Calu3 (cell line): ENCODE data around the gene ZNF593OS. TPM values are rescaled to one million over a fixed set of nuclear protein-coding genes. Genes with fewer than 3 reads are reported as not detected.

ENCODE experiments used
- Bru-seq: library from RNA; stranded (reverse); fragments of 400-500 nt; gene quantifications from one replicate; lab custom pipeline; 2021; lab: Mats Ljungman, UMichigan
- BruChase-seq, 2 experiments: library from RNA; stranded (reverse); fragments of 400-500 nt; gene quantifications; one replicate each; lab custom pipeline; 2021; lab: Mats Ljungman, UMichigan
- BruUV-seq: library from RNA; stranded (reverse); fragments of 400-500 nt; replicated peaks from 2 replicates; lab custom pipeline; 2021; lab: Mats Ljungman, UMichigan
- CTCF ChIA-PET: fragments of 300-600 bp; sonication (Branson Sonifier 250); formaldehyde crosslinking; loops from one replicate; lab custom pipeline; 2022; ENCODE audit warnings: antibody characterized with exemption; lab: Charles Lee
- DNase-seq: peaks from one replicate; pipeline ENCODE4 v3.0.0; 2022
- H3K27ac Mint-ChIP-seq: one replicate; pipeline ENCODE4 v1.8.0; 2022; ENCODE audit warnings: mixed read lengths; ENCODE audit not compliant: unreplicated experiment
- H3K27me3 Mint-ChIP-seq: one replicate; pipeline ENCODE4 v1.8.0; 2022; ENCODE audit warnings: mixed read lengths; ENCODE audit not compliant: unreplicated experiment
- H3K36me3 Mint-ChIP-seq: one replicate; pipeline ENCODE4 v1.8.0; 2022; ENCODE audit warnings: mild to moderate bottlenecking, moderate library complexity, mixed read lengths; ENCODE audit not compliant: insufficient read depth, unreplicated experiment
- H3K4me1 Mint-ChIP-seq: one replicate; pipeline ENCODE4 v1.8.0; 2022; ENCODE audit warnings: mild to moderate bottlenecking, low read depth, mixed read lengths; ENCODE audit not compliant: unreplicated experiment
- H3K4me3 Mint-ChIP-seq: one replicate; pipeline ENCODE4 v1.8.0; 2022; ENCODE audit warnings: mild to moderate bottlenecking, low read depth, moderate library complexity, mixed read lengths; ENCODE audit not compliant: unreplicated experiment
- H3K9me3 Mint-ChIP-seq: one replicate; pipeline ENCODE4 v1.8.0; 2022; ENCODE audit warnings: low read depth, mixed read lengths; ENCODE audit not compliant: unreplicated experiment
- CTCF ChIP-seq: fragments of 200-600 bp; IDR thresholded peaks from one replicate; pipeline ENCODE4 v1.8.0; 2022; ENCODE audit warnings: antibody characterized with exemption; ENCODE audit not compliant: unreplicated experiment
- intact Hi-C: fragments of 100-400 bp; cut with micrococcal nuclease; formaldehyde crosslinking; loops from one replicate; pipeline ENCODE4 v1.10.0; 2022; ENCODE audit not compliant: unreplicated experiment
- long read RNA-seq: library from polyadenylated mRNA; stranded (forward); transcript quantifications from one replicate; pipeline ENCODE4 v2.0.0, GENCODE V29; 2022
- total RNA-seq: library from RNA; stranded (reverse); gene quantifications from 2 replicates; pipeline ENCODE4 v1.2.3, GENCODE V29; 2022

The ZNF593OS gene
- total RNA-seq: not detected in 2 replicates
- not detected for Bru-seq, nascent RNA
- not detected for BruChase-seq, experiment 1, labeled RNA remaining after a 6-hour chase
- not detected for BruChase-seq, experiment 2, labeled RNA remaining after a 2-hour chase
- long read RNA-seq: 0 reads

GRCh38 chr1:26171084-26172072 is at the start of gene ZNF593OS:
ZNF593OS (minus strand) TSS chr1:26171832; CDS start chr1:26171661, 171 bp downstream.
- Mint-ChIP-seq H3K4me1 (no peaks in the 10 kb centered on the region), H3K4me3 (peak within 1 kb of the TSS; percentile 81), H3K36me3 (peaks cover 18% of the 10 kb centered on the region), H3K27me3 (no peaks in the 10 kb centered on the region), H3K27ac (no peak within 1 kb of the TSS), H3K9me3 (no peaks in the 10 kb centered on the region)
- CTCF ChIA-PET: interaction anchor here (0.7 kb wide), 1 partner anchor 183 kb away, joined by 3 read pairs; no protein-coding TSS in a partner anchor
- TF ChIP-seq CTCF: no peak
- intact Hi-C loops: loop anchor here (10.0 kb wide), 1 partner anchor 53 kb away; no protein-coding TSS in a partner anchor
- no peak for DNase-seq
- no TSS peak for BruUV-seq

GRCh38 chr1:26221094-26221493 is 49.5 kb upstream of the ZNF593OS start:
- TF ChIP-seq CTCF: no peak
- no peaks in the 10 kb centered on the region for H3K9me3 Mint-ChIP-seq
- H3K36me3 Mint-ChIP-seq: peaks cover 4% of the 10 kb centered on the region
- no peak overlapping the region for H3K4me3 Mint-ChIP-seq
- DNase-seq: no peak
- no TSS peak for BruUV-seq
- CTCF ChIA-PET: no interaction called here
- H3K27me3 Mint-ChIP-seq: peaks cover 11% of the 10 kb centered on the region
- H3K4me1 Mint-ChIP-seq: peaks cover 7% of the 10 kb centered on the region
- intact Hi-C loops: loop anchor here (10.0 kb wide), 1 partner anchor 46 kb away; the partner anchor contains the start of genes CNKSR1 and ZNF593OS
- H3K27ac Mint-ChIP-seq: no peak overlapping the region

GRCh38 chr1:26220199-26220912 is 48.7 kb upstream of the ZNF593OS start:
- DNase-seq: no peak
- Mint-ChIP-seq H3K27me3 (peaks cover 3% of the 10 kb centered on the region), H3K9me3 (no peaks in the 10 kb centered on the region), H3K36me3 (peaks cover 4% of the 10 kb centered on the region), H3K4me3 (no peak overlapping the region), H3K4me1 (peaks cover under 1% of the 10 kb centered on the region), H3K27ac (no peak overlapping the region)
- intact Hi-C loops: loop anchor here (10.0 kb wide), 1 partner anchor 46 kb away; the partner anchor contains the start of genes CNKSR1 and ZNF593OS
- BruUV-seq: no TSS peak
- no peak for TF ChIP-seq CTCF
- CTCF ChIA-PET: no interaction called here

GRCh38 chr1:26218906-26219494 is 47.4 kb upstream of the ZNF593OS start:
- no peaks in the 10 kb centered on the region for H3K4me1 Mint-ChIP-seq
- no peak for DNase-seq
- H3K27me3 Mint-ChIP-seq: no peaks in the 10 kb centered on the region
- no peak overlapping the region for H3K27ac Mint-ChIP-seq
- no peak overlapping the region for H3K4me3 Mint-ChIP-seq
- intact Hi-C loops: no loop called here
- CTCF ChIA-PET: no interaction called here
- peaks cover 4% of the 10 kb centered on the region for H3K36me3 Mint-ChIP-seq
- H3K9me3 Mint-ChIP-seq: no peaks in the 10 kb centered on the region
- BruUV-seq: no TSS peak
- TF ChIP-seq CTCF: no peak
